ENCODE results near the gene RIPOR3. TPM values are rescaled to one million over a fixed set of nuclear protein-coding genes. Genes with fewer than 3 reads are reported as not detected.

RIPOR3 gene
- total and polyA plus RNA-seq, 11 donors, result 2.4 to 20.7 (median 4.9) TPM

DNA sequence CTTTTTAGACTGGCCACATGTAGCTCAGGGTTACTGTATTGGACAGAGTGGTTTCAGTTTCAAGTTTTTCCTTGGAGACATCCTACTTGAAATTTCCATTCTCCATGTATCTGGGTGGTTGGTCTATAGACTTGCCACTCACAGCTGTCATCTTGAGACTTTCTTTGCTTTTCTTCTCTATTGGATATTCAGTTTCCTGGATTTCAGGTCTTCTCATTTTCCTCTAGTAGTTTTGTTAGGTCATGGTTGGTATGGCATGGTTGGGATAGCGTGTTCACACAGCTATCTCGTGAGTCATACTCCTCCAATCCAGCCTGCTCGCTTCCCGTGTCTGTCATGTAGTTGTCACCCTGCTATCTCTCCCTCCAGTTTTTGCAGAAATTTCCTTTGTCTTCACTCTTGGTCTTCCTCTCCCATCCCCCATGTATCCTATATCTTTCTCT is 132.8 kb downstream of the RIPOR3 start:
- peaks cover 0 to 26% (median 20%) of the 10 kb centered on the region in 9 donors for H3K36me3 ChIP-seq
- H3K27ac ChIP-seq, result no peak overlapping the region
- ATAC-seq (peak in 2 of 4 donors; percentile 41 to 58), DNase-seq (no peak)
- TF ChIP-seq CTCF (IDR thresholded peaks at IDR 0.05) (no peak), POLR2A (IDR thresholded peaks at IDR 0.05) (no peak)
- intact Hi-C loops (cut with DNase I), result no loop called here
- no peak overlapping the region for H3K4me3 ChIP-seq
- H3K4me1 ChIP-seq, result peaks cover 0 to 54% (median 28%) of the 10 kb centered on the region in 12 donors
- 38 to 70% (median 62%) methylated on average over 4 of the region's 4 CpGs for WGBS, 4 donors
- H3K9me3 ChIP-seq, result no peaks in the 10 kb centered on the region
- H3K27me3 ChIP-seq, result no peaks in the 10 kb centered on the region

DNA sequence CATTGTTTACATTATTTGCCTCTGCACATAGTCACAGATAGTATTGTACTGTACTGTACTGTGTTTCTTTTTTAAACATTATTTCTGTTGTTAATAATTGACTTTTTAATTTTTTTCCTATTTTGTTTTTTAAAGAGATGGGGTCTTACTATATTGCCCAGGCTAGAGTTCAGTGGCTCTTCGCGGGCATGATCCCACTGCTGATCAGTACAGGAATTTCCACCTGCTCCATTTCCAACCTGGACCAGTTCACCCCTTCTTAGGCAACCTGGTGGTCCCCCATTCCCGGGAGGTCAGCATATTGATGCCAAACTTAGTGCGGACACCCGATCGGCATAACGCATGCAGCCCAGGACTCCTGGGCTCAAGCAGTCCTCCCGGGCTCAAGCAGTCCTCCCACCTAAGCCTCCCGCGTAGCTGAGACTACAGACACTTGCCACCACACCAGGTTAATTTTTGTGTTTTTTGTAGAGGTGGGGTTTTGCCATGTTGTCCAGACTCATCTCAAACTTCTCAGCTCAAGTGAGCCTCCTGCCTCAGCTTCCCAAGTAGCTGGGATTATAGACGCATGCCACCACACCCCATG is 133.7 kb downstream of the RIPOR3 start:
- peaks cover 0 to 54% (median 25%) of the 10 kb centered on the region in 12 donors for H3K4me1 ChIP-seq
- H3K36me3 ChIP-seq, result peaks cover 0 to 18% (median 14%) of the 10 kb centered on the region in 9 donors
- DNase-seq (no peak), ATAC-seq (no peak)
- H3K27ac ChIP-seq, result no peak overlapping the region
- TF ChIP-seq POLR2A (IDR thresholded peaks at IDR 0.05) (no peak), CTCF (IDR thresholded peaks at IDR 0.05) (no peak)
- intact Hi-C loops (cut with DNase I), result no loop called here
- 89 to 98% (median 97%) methylated on average over 11 of the region's 11 CpGs for WGBS, 4 donors
- H3K4me3 ChIP-seq, result no peak overlapping the region
- no peaks in the 10 kb centered on the region for H3K27me3 ChIP-seq
- H3K9me3 ChIP-seq, result no peaks in the 10 kb centered on the region

DNA sequence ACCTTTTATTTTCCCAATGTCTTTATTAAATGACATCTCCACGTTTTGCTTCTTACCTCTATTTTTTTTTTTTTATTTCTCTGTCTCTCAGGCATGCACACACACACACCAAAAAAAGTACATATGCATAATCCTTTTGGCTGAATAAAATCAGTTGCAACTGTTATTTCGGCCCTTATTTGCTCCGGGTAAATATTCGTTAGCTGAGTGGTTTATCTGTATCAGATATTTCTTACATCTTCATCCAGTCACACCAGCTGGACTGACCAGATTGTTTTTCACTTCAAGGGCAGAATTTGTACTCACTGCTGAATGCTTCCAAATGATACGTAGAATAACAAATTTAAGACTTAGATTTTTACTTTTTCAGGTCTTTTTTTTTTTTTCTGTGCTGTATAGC is 135.7 kb downstream of the RIPOR3 start:
- 53 to 69% (median 60%) methylated on average over 5 of the region's 5 CpGs for WGBS, 4 donors
- TF ChIP-seq POLR2A (IDR thresholded peaks at IDR 0.05), result no peak
- TF ChIP-seq CTCF (IDR thresholded peaks at IDR 0.05), result no peak
- DNase-seq (no peak), ATAC-seq (no peak)
- Histone ChIP-seq H3K4me1 (peaks cover 0 to 42% (median 14%) of the 10 kb centered on the region in 12 donors), H3K27ac (no peak overlapping the region), H3K4me3 (no peak overlapping the region), H3K9me3 (no peaks in the 10 kb centered on the region), H3K27me3 (no peaks in the 10 kb centered on the region), H3K36me3 (peaks cover 0 to 2% (median 0%) of the 10 kb centered on the region in 9 donors)
- intact Hi-C loops (cut with DNase I), result no loop called here

DNA sequence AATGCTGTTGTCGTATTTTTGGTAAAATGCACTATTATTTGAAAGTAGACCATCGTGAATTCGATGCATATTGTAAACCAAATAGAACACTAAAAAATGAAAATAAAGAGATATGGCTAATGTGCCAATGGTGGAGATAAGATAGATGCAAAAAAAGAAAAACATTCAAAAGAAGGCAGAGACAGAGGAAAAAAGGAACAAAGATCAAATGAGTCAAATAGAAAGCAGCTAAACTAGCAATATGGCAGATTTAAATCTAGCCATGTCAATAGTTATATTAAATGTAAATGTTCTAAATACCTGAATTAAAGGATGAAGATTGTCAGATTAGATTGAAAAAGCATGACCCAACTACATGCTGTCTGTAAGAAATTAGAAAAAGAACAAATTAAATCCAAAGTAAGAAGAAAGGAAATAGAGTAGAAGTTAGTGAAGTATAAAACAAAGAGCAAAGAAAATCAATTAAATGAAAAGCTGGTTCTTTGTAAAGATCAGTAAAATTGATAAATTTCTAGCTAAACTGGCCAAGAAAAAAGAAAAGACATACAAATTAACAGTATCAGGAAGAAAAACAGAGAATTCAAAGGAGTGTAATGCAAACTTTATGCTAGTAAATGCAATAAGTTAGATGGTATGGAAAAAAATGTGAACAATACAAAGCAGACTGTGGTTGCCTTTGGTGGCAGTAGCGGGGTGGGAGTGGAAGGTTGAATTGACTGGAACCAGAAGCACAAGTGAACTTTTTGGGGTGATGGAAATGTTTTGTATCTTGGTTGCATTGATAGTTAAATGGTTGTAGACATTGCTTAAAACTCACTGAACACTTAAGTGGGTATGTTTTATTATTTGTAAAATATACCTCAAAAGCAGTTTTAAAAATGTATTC is 136.4 kb downstream of the RIPOR3 start:
- no peaks in the 10 kb centered on the region for H3K27me3 ChIP-seq
- ATAC-seq, result no peak
- intact Hi-C loops (cut with DNase I), result no loop called here
- no peak overlapping the region for H3K27ac ChIP-seq
- no peak overlapping the region for H3K4me3 ChIP-seq
- DNase-seq, result no peak
- TF ChIP-seq CTCF (IDR thresholded peaks at IDR 0.05), result no peak
- TF ChIP-seq POLR2A (IDR thresholded peaks at IDR 0.05), result no peak
- H3K4me1 ChIP-seq, result peaks cover 0 to 42% (median 14%) of the 10 kb centered on the region in 12 donors
- H3K36me3 ChIP-seq, result peaks cover 0 to 9% (median 0%) of the 10 kb centered on the region in 9 donors
- no peaks in the 10 kb centered on the region for H3K9me3 ChIP-seq
- 95 to 98% (median 97%) methylated on average over 4 of the region's 4 CpGs for WGBS, 4 donors
